GM12891 (cell line): ENCODE results near the gene ZNF280B. TPM values are rescaled to one million over a fixed set of nuclear protein-coding genes. Genes with fewer than 3 reads are reported as not detected.

Experiments
- DNase-seq: peaks from one replicate; pipeline ENCODE4 v3.0.0; 2011; ENCODE audit warnings: low spot score; ENCODE audit not compliant: insufficient read length
- FAIRE-seq: peaks from 2 replicates; lab custom pipeline; 2011; peaks lifted over from hg19 to GRCh38; lab: Jason Lieb, UNC
- PAX5 ChIP-seq: IDR thresholded peaks from 2 replicates; pipeline ENCODE4 v1.6.1; 2011; ENCODE audit warnings: low read length, moderate library complexity, mild to moderate bottlenecking; ENCODE audit not compliant: insufficient read depth, severe bottlenecking
- POLR2A ChIP-seq: IDR thresholded peaks from 2 replicates; pipeline ENCODE4 v1.6.1; 2011; ENCODE audit warnings: low read depth, low read length, control low read depth
- POLR2AphosphoS5 ChIP-seq: IDR thresholded peaks from 2 replicates; pipeline ENCODE4 v1.6.1; 2011; ENCODE audit warnings: low read depth, low read length, control low read depth
- POU2F2 ChIP-seq: IDR thresholded peaks from 2 replicates; pipeline ENCODE4 v1.6.1; 2011; ENCODE audit warnings: low read depth, mild to moderate bottlenecking, control low read depth, low read length, moderate library complexity
- SPI1 ChIP-seq: IDR thresholded peaks from 2 replicates; pipeline ENCODE4 v1.6.1; 2011; ENCODE audit warnings: low read depth, low read length, control low read depth
- TAF1 ChIP-seq: IDR thresholded peaks from 2 replicates; pipeline ENCODE4 v1.6.1; 2011; ENCODE audit warnings: low read depth, low read length, control low read depth
- polyA plus RNA-seq: library from polyadenylated mRNA; unstranded; fragments of >200 nt; gene quantifications from one replicate; pipeline ENCODE4 v1.2.1, GENCODE V29; 2012; ENCODE audit warnings: low read depth, missing spikeins, inconsistent platforms; ENCODE audit not compliant: missing spikeins

The ZNF280B gene
- 0.82 TPM for polyA plus RNA-seq

- peak; percentile 85 for DNase-seq
- TF ChIP-seq POU2F2 (no peak), POLR2A (0 out of 2 replicates have a peak, but pooled peaks have one; percentile 38), SPI1 (no peak), TAF1 (0 out of 2 replicates have a peak, but pooled peaks have one; percentile 53), POLR2AphosphoS5 (peak; percentile 28; the same call in 1 of the 2 replicates)
- FAIRE-seq, result peak; percentile 100
Measured at GRCh38 chr22:22508274-22509176, at the start of gene ZNF280B. Gene ZNF280B, minus strand, starts transcription at chr22:22508742. Its CDS starts 19,344 bp downstream, at chr22:22489398.

GRCh38 chr22:22556995-22557925 lies 48.7 kb upstream of the ZNF280B start:
- DNase-seq, result no peak
- no peak for FAIRE-seq
- TF ChIP-seq POLR2A (no peak), TAF1 (no peak), POLR2AphosphoS5 (no peak), POU2F2 (no peak), PAX5 (no peak), SPI1 (no peak)

DNA sequence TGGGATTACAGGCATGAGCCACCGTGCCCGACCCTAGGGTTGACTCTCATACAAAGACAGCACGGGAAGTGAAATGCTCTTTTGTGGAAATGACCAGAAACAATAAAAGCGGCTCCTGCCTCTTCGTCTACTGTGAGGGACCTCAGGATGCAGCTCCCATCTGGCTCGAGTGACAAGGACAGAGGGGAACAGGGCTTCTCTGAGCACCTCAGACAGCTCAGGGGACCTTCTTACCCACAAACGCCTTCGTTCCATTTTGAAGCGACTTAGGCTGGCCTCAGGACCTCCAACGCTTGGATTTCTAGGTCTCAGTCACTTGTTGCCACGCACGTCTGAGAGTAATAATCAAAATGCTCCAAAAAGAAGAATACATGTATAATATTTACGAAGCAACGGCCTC lies 48.0 kb upstream of the ZNF280B start:
- no peak for DNase-seq
- no peak for FAIRE-seq
- no peak for TF ChIP-seq POLR2AphosphoS5
- no peak for TF ChIP-seq SPI1
- no peak for TF ChIP-seq TAF1
- no peak for TF ChIP-seq PAX5
- no peak for TF ChIP-seq POLR2A
- TF ChIP-seq POU2F2, result no peak

DNA sequence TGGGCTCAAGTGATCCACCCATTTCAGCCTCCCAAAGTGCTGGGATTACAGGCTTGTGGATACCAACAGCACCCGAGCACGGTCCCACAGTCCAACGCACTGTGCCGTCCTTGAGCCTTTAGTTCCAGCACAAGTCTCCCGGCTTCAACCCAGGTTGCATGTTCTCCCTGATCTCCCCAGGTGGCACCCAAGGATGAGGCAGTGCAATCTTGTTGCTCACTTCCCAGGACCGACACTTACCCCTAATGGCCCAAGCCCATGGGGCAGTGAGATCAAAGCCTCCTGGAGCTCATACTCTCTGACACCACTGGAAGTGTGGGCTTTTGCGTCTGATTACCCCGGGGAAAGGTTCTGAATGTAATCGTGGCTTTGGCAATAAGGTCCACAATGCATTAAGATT lies 47.1 kb upstream of the ZNF280B start:
- DNase-seq (no peak), FAIRE-seq (no peak)
- no peak for TF ChIP-seq PAX5
- TF ChIP-seq POU2F2, result no peak
- no peak for TF ChIP-seq TAF1
- no peak for TF ChIP-seq POLR2A
- TF ChIP-seq POLR2AphosphoS5, result no peak
- TF ChIP-seq SPI1, result no peak

- DNase-seq (no peak), FAIRE-seq (no peak)
- TF ChIP-seq SPI1 (peak; percentile 44; the same call in 1 of the 2 replicates), POLR2A (no peak)
Measured at GRCh38 chr22:22554587-22555284, 46.2 kb upstream of the ZNF280B start.

- FAIRE-seq (no peak), DNase-seq (no peak)
Measured at GRCh38 chr22:22553735-22554586, 45.4 kb upstream of the ZNF280B start.

DNA sequence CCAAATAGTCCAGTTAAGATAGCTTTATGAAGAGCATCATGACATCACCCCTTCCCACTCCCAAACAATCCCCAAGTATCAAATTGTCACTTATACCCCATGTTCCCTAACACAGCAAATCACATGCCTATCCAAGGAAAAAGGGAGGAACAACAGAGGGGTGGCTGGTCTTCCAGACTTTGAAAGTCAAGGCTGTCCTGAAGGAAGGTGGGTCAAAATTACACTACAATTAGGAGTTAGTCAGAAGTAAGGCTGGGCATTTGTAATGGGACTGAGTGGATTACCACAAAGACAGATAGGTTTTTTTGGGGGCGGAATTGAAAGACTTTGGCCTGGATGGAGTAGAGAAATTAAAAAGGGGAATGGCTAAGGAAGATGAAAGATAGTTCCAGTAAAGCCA lies 44.6 kb upstream of the ZNF280B start:
- TF ChIP-seq POLR2A (no peak), SPI1 (no peak), PAX5 (no peak), POU2F2 (no peak), POLR2AphosphoS5 (no peak), TAF1 (no peak)
- no peak for DNase-seq
- no peak for FAIRE-seq

More at GRCh38 chr22:22553735-22554586, 45.4 kb upstream of the ZNF280B start:
- TF ChIP-seq PAX5, result no peak
- TF ChIP-seq POLR2AphosphoS5, result no peak
- TF ChIP-seq POLR2A, result no peak
- no peak for TF ChIP-seq TAF1

DNA sequence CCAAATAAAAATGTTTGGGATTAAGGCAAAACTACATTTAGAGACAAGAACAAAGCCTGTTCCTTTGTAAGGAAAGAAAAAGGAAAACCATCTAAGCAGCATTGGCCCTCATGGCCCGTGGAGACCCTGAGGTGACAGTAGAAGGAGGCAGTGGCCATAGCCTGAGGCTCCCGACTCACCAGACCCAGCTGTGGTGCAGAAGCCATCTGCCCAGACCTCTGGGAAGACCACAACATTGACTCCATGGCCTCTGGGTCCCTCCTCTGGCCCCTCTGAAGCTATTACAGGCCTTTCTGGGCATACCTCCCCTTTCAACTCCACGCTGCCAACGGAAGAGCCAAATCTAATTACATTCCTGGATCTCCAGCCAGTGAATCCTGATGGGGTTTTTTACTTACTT lies 44.1 kb upstream of the ZNF280B start:
- TF ChIP-seq POLR2AphosphoS5 (no peak), TAF1 (no peak), PAX5 (no peak), POU2F2 (no peak), POLR2A (no peak), SPI1 (no peak)
- DNase-seq (no peak), FAIRE-seq (no peak)
